T-helper 1 cell treated with Interleukin-12 subunit alpha and Interleukin-12 subunit beta and Interleukin-4 antibody, amounts not matched to agents 30 μg/mL and 1 μg/mL, for 36 hours (primary cell): Measurements from ENCODE around the gene ARRDC1.
A peak's percentile ranks its signal among the peaks of the same experiment; 100 is the strongest.

ENCODE experiments used
- H3K27ac Mint-ChIP-seq: one replicate; pipeline ENCODE4 v1.8.0; 2021; ENCODE audit warnings: mild to moderate bottlenecking, mixed read lengths
- H3K27me3 Mint-ChIP-seq: one replicate; pipeline ENCODE4 v1.8.0; 2021; ENCODE audit warnings: low read depth, mixed read lengths
- H3K36me3 Mint-ChIP-seq: one replicate; pipeline ENCODE4 v1.8.0; 2021; ENCODE audit warnings: low read depth, mixed read lengths
- H3K4me1 Mint-ChIP-seq: one replicate; pipeline ENCODE4 v1.8.0; 2021; ENCODE audit warnings: low read depth, mixed read lengths
- H3K4me3 Mint-ChIP-seq: one replicate; pipeline ENCODE4 v1.8.0; 2021; ENCODE audit warnings: mild to moderate bottlenecking, moderate library complexity, mixed read lengths
- H3K9me3 Mint-ChIP-seq: one replicate; pipeline ENCODE4 v1.8.0; 2021; ENCODE audit warnings: mixed read lengths

Gene ARRDC1

DNA sequence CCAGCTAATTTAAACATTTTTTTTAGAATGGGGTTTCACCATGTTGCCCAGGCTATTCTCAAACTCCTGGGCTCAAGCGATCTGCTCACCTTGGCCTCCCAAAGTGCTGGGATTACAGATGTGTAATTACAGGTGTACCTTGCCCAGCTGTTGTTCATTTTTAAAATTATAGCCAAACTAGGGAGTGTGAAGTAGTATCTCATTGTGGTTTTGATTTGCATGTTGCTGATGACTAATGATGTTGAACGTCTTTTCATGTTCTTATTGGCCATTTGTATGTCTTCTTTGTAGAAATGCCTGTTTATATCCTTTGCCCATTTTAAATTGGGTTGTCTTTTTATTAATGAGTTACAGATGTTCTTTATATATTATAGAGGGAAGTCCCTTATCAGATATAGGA, 44.8 kb downstream of the ARRDC1 start:
- Mint-ChIP-seq H3K27ac (no peak overlapping the region), H3K4me3 (no peak overlapping the region)

GRCh38 chr9:137650779-137651178, 45.3 kb downstream of the ARRDC1 start:
- Mint-ChIP-seq H3K4me3 (no peak overlapping the region), H3K36me3 (peaks cover 30% of the 10 kb centered on the region), H3K27ac (no peak overlapping the region), H3K4me1 (peaks cover 19% of the 10 kb centered on the region), H3K27me3 (no peaks in the 10 kb centered on the region), H3K9me3 (no peaks in the 10 kb centered on the region)

More for the DNA sequence above, 44.8 kb downstream of the ARRDC1 start:
- Mint-ChIP-seq H3K36me3 (peaks cover 30% of the 10 kb centered on the region), H3K9me3 (no peaks in the 10 kb centered on the region), H3K4me1 (peaks cover 19% of the 10 kb centered on the region), H3K27me3 (no peaks in the 10 kb centered on the region)

DNA sequence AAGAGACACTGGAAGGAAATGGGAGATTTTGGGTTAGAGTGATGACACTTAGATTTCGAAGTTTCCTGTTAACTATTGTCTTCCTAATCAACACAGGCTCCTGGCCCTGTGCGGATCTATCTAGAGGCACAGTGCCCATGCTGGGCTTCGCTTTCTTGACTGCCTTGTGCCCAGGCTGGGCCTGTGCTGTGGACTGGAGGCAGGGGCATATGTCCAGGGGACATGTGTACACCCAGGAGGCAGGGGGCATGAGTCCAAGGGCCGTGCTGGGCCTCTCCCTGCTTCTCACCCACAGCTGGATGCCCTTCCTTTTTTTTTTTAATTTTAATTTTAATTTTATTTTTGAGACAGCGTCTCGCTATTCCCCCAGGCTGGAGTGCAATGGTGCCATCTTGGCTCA, 50.9 kb downstream of the ARRDC1 start:
- Mint-ChIP-seq H3K27me3 (no peaks in the 10 kb centered on the region), H3K9me3 (no peaks in the 10 kb centered on the region), H3K4me3 (no peak overlapping the region), H3K27ac (no peak overlapping the region), H3K36me3 (peaks cover 10% of the 10 kb centered on the region), H3K4me1 (peaks cover 13% of the 10 kb centered on the region)

DNA sequence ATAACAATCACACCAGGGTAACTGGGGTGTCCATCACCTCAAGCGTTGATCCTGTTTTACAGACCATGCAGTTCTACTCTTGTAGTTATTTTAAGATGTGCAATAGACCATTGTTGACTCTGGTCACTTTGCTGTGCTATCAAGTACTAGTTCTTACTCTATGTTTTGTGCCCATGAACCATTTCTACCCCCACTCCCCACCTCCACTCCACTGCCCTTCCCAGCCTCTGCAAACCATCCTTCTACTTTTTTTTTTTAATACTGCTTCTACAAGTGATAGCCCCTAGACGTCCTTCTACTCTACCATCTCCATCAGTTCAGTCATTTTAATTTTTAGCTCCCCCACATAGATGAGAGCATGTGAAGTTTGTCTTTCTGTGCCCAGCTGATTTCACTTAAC, 52.1 kb downstream of the ARRDC1 start:
- H3K9me3 Mint-ChIP-seq = no peaks in the 10 kb centered on the region
- no peaks in the 10 kb centered on the region for H3K27me3 Mint-ChIP-seq
- peaks cover 13% of the 10 kb centered on the region for H3K4me1 Mint-ChIP-seq
- H3K36me3 Mint-ChIP-seq = peaks cover 8% of the 10 kb centered on the region
- no peak overlapping the region for H3K4me3 Mint-ChIP-seq
- H3K27ac Mint-ChIP-seq = no peak overlapping the region

- Mint-ChIP-seq H3K27ac (peak overlapping the region; percentile 8), H3K36me3 (peaks cover 8% of the 10 kb centered on the region), H3K9me3 (no peaks in the 10 kb centered on the region), H3K27me3 (no peaks in the 10 kb centered on the region), H3K4me1 (peaks cover 13% of the 10 kb centered on the region), H3K4me3 (no peak overlapping the region)
Observed at GRCh38 chr9:137658781-137659180, 53.3 kb downstream of the ARRDC1 start.

DNA sequence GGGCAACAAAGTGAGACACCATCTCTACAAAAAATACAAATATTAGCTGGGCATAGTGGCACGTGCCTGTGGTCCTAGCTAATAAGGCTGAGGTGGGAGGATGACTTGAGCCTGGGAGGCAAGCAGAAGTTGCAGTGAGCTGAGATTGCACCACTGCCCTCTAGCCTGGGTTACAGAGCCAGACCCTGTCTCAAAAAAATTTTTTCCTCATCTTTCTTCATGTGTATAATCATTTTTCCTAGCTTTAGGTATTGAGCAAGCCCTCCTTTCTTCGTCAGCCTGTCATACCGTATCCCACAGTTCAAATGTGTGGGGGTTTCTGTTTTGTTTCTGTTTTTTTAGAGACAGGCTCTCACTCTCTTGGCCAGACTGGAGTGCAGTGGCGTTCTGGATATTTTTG, 54.7 kb downstream of the ARRDC1 start:
- no peaks in the 10 kb centered on the region for H3K9me3 Mint-ChIP-seq
- H3K4me3 Mint-ChIP-seq = no peak overlapping the region
- peaks cover 4% of the 10 kb centered on the region for H3K36me3 Mint-ChIP-seq
- no peaks in the 10 kb centered on the region for H3K27me3 Mint-ChIP-seq
- peaks cover 18% of the 10 kb centered on the region for H3K4me1 Mint-ChIP-seq
- H3K27ac Mint-ChIP-seq = peak overlapping the region; percentile 34

GRCh38 chr9:137663584-137663983, 58.1 kb downstream of the ARRDC1 start:
- no peak overlapping the region for H3K27ac Mint-ChIP-seq
- H3K4me1 Mint-ChIP-seq = peaks cover 20% of the 10 kb centered on the region
- H3K4me3 Mint-ChIP-seq = no peak overlapping the region
- H3K27me3 Mint-ChIP-seq = no peaks in the 10 kb centered on the region
- peaks cover 8% of the 10 kb centered on the region for H3K36me3 Mint-ChIP-seq
- H3K9me3 Mint-ChIP-seq = no peaks in the 10 kb centered on the region

GRCh38 chr9:137664676-137665075, 59.2 kb downstream of the ARRDC1 start:
- Mint-ChIP-seq H3K36me3 (peaks cover 15% of the 10 kb centered on the region), H3K4me3 (no peak overlapping the region), H3K27me3 (no peaks in the 10 kb centered on the region), H3K4me1 (peaks cover 18% of the 10 kb centered on the region), H3K27ac (no peak overlapping the region), H3K9me3 (no peaks in the 10 kb centered on the region)
